RWPE1 (cell line): Measurements from ENCODE around the gene SLN.

ENCODE experiments used
- CTCF ChIA-PET: fragments of 350-600 bp; sonication (Branson Sonifier 250); formaldehyde crosslinking; extraction: SDS; loops from one replicate; lab custom pipeline; 2021; lab: Yijun Ruan, JAX
- POLR2A ChIA-PET: fragments of 400-600 bp; formaldehyde crosslinking; extraction: SDS; loops from one replicate; lab custom pipeline; 2020; ENCODE audit warnings: antibody characterized with exemption; ENCODE audit not compliant: low non-redundant PET; lab: Yijun Ruan, JAX
- DNase-seq: peaks from one replicate; pipeline ENCODE4 v3.0.0; 2012; ENCODE audit warnings: low spot score
- H3K27ac ChIP-seq: fragments of 450-650 bp; 2 replicates; pipeline ENCODE4 v1.5.1; 2017
- TF ChIP-seq, protein P1 (sequence below): fragments of 450-650 bp; conservative IDR thresholded peaks from 2 replicates; pipeline ENCODE4 v1.5.1; 2017; ENCODE audit warnings: low read depth, mild to moderate bottlenecking

SLN gene

DNA sequence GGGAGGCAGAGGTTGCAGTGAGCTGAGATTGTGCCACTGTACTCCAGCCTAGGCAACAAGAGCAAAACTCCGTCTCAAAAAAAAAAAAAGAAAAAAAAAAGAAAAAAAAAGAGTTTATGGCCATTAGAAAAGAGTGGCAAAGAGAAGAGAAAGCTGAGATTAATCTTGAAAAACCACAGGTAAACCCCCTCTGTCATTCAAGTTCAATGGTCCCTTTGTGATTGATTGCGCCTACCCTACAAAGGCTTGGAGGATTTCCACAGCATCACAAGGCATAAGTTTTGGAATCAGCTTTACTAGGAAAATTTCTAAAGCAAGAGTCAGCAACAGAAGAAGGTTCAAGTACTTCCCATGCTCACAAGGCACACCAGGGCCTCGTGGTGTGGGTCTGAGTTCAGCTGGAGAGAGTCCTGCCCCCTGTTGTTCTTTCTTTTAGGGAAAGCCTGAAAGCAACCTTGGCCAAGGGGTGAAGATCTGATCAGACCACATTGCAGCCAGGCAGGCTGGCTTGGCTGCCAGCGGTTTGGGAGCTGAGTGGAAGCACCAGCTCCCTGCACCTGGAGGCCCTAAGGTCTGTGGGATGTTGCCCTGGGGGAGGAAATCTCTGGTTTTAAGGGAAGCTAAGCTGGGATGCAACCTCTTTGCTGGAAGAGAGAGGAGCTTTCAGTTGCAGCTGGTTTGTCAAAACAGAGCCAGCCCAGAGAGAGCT is 41.8 kb downstream of the SLN start:
- no peak for DNase-seq
- ChIA-PET POLR2A (no interaction called here), CTCF (interaction anchor here (0.6 to 1.5 kb wide), 3 partner anchors 19 to 204 kb away, joined by 3 read pairs; no protein-coding TSS in a partner anchor)
- TF ChIP-seq, protein P1, sequence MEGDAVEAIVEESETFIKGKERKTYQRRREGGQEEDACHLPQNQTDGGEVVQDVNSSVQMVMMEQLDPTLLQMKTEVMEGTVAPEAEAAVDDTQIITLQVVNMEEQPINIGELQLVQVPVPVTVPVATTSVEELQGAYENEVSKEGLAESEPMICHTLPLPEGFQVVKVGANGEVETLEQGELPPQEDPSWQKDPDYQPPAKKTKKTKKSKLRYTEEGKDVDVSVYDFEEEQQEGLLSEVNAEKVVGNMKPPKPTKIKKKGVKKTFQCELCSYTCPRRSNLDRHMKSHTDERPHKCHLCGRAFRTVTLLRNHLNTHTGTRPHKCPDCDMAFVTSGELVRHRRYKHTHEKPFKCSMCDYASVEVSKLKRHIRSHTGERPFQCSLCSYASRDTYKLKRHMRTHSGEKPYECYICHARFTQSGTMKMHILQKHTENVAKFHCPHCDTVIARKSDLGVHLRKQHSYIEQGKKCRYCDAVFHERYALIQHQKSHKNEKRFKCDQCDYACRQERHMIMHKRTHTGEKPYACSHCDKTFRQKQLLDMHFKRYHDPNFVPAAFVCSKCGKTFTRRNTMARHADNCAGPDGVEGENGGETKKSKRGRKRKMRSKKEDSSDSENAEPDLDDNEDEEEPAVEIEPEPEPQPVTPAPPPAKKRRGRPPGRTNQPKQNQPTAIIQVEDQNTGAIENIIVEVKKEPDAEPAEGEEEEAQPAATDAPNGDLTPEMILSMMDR: no peak
- no peak overlapping the region for H3K27ac ChIP-seq

DNA sequence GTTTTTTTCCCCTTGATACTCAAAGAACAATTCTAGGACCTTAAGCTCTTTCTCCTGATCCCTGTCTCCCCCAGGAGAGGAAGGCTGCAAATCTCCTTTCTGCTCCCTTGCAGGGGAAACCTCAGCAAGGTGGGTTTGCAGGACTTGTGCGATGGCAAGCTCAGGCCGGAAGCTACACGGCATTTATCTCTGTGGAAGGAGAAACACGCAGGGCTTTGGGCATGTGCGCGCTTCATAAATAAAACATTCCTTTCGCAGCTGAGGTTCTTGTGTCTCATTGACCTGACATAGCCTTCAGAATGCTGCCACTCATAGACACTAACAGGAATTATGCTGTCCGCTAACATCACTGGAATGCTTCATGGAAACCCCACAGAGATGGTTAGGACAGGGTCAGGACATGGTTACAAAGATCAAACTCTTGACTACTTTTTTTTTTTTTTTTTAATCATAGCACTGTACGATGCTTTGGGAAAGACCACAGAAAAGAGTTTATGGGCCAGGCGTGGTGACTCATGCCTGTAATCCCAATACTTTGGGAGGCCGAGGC is 42.6 kb downstream of the SLN start:
- TF ChIP-seq, protein P1: no peak
- ChIA-PET POLR2A (no interaction called here), CTCF (interaction anchor here (0.6 kb wide), 1 partner anchor 258 kb away, joined by 3 read pairs; no protein-coding TSS in a partner anchor)
- no peak for DNase-seq
- no peak overlapping the region for H3K27ac ChIP-seq

DNA sequence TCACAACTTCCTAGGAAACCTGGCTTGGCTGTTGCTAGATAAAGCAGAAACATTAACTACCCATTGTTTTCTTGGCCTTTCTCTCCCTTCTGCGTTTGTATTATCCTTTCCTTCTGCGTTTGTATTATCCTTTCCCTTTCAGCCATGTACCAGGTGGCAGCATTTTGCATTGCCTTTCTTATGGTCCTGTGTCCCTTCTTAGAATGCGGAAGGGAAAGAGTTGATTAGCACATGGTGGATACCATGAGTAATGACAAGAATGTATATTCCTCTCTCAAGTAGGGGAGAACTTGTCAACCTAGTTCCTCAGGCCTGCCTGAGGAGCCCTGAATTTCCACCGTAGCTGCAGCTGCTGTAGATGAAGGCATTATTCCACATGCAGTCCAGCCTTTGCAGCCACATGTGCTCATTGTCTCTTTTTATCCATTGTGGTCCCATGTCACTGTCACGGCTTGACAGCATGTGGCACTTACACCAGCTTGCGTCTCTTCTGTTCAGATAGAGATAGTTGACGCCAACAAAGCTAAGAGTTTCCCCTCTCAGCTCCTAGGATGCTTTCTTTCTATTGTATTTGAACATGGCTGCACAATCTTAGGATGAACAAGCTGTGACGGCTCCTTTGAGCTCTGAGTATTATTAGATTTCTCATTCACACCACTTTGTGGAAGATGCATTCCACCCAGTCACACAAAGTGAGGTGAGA is 44.8 kb downstream of the SLN start:
- H3K27ac ChIP-seq: no peak overlapping the region
- TF ChIP-seq, protein P1: no peak
- ChIA-PET CTCF (no interaction called here), POLR2A (no interaction called here)
- DNase-seq: no peak

DNA sequence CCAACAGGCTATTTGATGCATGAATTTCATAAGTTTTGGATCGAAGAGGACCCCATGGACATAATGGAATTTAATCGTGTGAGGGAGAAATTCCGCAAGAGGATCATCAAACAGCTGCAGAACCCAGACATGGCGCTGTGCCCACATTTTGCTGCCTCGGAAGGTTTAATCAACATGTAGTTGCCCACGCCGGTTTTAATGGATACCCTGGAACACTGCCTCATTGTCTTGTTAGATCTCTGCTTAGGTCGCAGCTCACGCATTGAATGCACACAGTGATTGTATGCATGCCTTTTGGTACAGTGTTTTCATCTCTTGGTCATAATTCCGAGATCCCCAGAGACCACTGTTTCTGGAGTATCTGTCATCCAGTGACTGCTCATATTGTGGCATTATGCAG is 46.8 kb downstream of the SLN start:
- ChIA-PET CTCF (interaction anchor here (0.7 kb wide), 1 partner anchor 39 kb away, joined by 3 read pairs; no protein-coding TSS in a partner anchor), POLR2A (interaction anchor here (0.5 kb wide), 1 partner anchor 301 kb away, joined by 3 read pairs; no protein-coding TSS in a partner anchor)
- TF ChIP-seq, protein P1: no peak
- H3K27ac ChIP-seq: no peak overlapping the region
- DNase-seq: no peak

DNA sequence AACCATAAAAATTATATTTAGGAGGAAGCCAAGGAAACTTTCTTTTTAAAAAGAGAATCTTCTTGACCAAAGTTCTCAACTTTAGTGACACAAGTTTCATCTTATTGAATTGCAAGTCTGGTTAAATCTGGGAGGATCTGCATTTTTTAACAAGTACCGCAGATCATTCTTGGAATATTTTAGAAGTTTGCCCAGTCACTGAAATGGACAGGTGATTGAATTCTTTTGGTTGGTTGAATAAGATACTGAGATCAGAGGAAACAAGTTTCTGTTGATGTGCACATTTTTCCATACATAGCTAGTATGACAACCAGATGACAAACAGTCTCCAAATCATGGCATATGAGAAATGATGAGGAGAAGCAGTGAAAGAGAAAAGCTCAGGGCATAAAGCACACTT is 50.2 kb downstream of the SLN start:
- TF ChIP-seq, protein P1: no peak
- POLR2A ChIA-PET: no interaction called here
- no peak overlapping the region for H3K27ac ChIP-seq
- CTCF ChIA-PET: no interaction called here
- DNase-seq: no peak

DNA sequence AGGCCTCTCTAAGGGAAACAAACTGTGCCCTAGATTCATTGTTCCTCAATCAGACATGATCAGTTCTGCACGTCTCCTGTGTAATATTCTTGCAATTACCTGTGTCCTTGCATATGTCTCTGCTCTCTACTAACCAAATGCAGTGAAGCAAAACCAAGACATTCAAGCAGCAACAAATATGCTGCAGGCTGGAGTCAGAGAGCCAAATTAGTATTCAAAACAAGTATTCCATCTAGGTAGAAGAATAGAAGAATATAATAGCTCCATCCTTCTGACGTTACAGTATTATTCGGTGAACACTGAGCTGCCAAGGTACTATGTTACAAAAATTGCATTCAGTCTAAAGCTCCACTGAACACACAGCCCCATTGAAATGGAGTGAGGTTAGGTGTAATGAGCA is 51.8 kb downstream of the SLN start:
- H3K27ac ChIP-seq: no peak overlapping the region
- TF ChIP-seq, protein P1: no peak
- ChIA-PET CTCF (no interaction called here), POLR2A (no interaction called here)
- no peak for DNase-seq
